ENCODE data around the gene FRMD3.

DNA sequence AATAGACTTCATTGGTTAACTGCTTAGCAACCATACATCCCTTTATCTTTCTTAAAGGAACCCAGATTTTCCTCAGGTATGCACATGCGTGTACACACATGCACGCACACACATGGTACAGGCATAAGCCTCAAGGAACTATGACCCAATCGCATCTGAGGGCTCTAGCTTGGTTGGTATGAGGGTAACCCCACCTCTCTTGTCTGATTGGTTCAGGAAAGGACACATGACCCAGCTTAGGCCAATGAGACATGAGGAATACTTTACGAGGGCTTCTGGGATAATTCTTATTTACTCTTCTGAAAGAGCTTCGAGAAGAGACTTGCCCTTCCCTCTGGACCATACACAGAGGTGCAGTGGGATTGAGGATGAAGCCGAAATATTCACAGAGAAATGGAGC, 141.9 kb downstream of the FRMD3 start:
- TF ChIP-seq, protein P1, sequence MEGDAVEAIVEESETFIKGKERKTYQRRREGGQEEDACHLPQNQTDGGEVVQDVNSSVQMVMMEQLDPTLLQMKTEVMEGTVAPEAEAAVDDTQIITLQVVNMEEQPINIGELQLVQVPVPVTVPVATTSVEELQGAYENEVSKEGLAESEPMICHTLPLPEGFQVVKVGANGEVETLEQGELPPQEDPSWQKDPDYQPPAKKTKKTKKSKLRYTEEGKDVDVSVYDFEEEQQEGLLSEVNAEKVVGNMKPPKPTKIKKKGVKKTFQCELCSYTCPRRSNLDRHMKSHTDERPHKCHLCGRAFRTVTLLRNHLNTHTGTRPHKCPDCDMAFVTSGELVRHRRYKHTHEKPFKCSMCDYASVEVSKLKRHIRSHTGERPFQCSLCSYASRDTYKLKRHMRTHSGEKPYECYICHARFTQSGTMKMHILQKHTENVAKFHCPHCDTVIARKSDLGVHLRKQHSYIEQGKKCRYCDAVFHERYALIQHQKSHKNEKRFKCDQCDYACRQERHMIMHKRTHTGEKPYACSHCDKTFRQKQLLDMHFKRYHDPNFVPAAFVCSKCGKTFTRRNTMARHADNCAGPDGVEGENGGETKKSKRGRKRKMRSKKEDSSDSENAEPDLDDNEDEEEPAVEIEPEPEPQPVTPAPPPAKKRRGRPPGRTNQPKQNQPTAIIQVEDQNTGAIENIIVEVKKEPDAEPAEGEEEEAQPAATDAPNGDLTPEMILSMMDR (IDR thresholded peaks at IDR 0.05): no peak
- TF ChIP-seq POLR2A (IDR thresholded peaks at IDR 0.05): no peak
- TF ChIP-seq POLR2AphosphoS5 (IDR thresholded peaks at IDR 0.05): no peak
